ENCODE results near the gene KRT20. TPM values are rescaled to one million over a fixed set of nuclear protein-coding genes. Genes with fewer than 3 reads are reported as not detected.

KRT20 gene
- total and polyA plus RNA-seq, 2 of the 13 experiments (the other 11 are each of a cell fraction or from before 2014, with no cell fraction given) = 0.13 to 0.20 TPM

DNA sequence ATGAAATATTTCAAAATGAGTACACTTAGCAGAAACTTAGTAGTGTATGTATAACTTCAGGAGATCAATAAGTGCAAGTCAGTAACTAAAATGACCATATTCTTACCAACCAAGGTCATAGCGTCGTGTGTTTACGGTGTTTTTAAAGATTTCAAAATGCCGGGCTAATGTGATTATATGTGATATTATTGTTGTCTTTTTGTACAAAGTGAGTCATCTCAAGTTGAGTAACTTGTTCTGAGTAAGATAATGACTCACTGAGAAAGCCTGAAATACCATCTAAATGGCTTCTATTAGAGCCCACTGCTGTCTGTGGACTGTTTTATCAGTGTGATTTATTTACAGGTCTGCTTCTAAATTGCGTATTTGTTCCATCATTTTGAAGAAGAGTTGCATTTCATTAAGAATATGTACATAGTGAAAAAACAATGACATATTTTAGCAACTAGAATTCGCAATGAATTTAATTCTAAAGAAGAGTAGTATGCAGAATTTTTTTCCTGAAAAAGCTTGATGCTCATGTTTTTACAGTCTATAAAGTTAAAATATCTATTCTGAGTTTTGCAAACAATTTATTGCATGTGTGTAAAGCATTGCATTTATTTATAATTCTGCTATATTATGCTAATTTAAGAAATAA lies 30.7 kb downstream of the KRT20 start (continued):
- no peak for TF ChIP-seq GZF1 (CRISPR knock-in tag; IDR thresholded peaks at IDR 0.05)
- TF ChIP-seq ASH2L (IDR thresholded peaks at IDR 0.05; ENCODE audit: insufficient read length, low read depth, low read length) = no peak
- TF ChIP-seq ZMYM4 (CRISPR knock-in tag; IDR thresholded peaks at IDR 0.05) = no peak
- TF ChIP-seq EP300 (IDR thresholded peaks at IDR 0.05; ENCODE audit: low read depth in 2 of 2, low read length in 2 of 2) = peak in 1 of 2 experiments; percentile 66; a peak in 2 of 4 replicates
- TF ChIP-seq EP300 (CRISPR knock-in tag; IDR thresholded peaks at IDR 0.05; ENCODE audit: borderline replicate concordance) = no peak
- TF ChIP-seq ZBTB8A (CRISPR knock-in tag; IDR thresholded peaks at IDR 0.05; ENCODE audit: borderline replicate concordance, low read depth) = no peak
- TF ChIP-seq SOX5 (CRISPR knock-in tag; IDR thresholded peaks at IDR 0.05; ENCODE audit: borderline replicate concordance) = no peak
- TF ChIP-seq BRF2 (CRISPR knock-in tag; IDR thresholded peaks at IDR 0.05) = no peak
- TF ChIP-seq, protein P1, sequence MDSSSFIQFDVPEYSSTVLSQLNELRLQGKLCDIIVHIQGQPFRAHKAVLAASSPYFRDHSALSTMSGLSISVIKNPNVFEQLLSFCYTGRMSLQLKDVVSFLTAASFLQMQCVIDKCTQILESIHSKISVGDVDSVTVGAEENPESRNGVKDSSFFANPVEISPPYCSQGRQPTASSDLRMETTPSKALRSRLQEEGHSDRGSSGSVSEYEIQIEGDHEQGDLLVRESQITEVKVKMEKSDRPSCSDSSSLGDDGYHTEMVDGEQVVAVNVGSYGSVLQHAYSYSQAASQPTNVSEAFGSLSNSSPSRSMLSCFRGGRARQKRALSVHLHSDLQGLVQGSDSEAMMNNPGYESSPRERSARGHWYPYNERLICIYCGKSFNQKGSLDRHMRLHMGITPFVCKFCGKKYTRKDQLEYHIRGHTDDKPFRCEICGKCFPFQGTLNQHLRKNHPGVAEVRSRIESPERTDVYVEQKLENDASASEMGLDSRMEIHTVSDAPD (CRISPR knock-in tag; IDR thresholded peaks at IDR 0.05) = no peak
- no peak for TF ChIP-seq FOXP1 (IDR thresholded peaks at IDR 0.05)
- peak; percentile 59 for TF ChIP-seq FOXP1 (CRISPR knock-in tag; IDR thresholded peaks at IDR 0.05)
- no peak for TF ChIP-seq ELF4 (CRISPR knock-in tag; IDR thresholded peaks at IDR 0.05; ENCODE audit: borderline replicate concordance)
- no peak for TF ChIP-seq ZNF230 (CRISPR knock-in tag; IDR thresholded peaks at IDR 0.05)
- TF ChIP-seq MLLT10 (CRISPR knock-in tag; IDR thresholded peaks at IDR 0.05) = no peak
- TF ChIP-seq, protein P2, sequence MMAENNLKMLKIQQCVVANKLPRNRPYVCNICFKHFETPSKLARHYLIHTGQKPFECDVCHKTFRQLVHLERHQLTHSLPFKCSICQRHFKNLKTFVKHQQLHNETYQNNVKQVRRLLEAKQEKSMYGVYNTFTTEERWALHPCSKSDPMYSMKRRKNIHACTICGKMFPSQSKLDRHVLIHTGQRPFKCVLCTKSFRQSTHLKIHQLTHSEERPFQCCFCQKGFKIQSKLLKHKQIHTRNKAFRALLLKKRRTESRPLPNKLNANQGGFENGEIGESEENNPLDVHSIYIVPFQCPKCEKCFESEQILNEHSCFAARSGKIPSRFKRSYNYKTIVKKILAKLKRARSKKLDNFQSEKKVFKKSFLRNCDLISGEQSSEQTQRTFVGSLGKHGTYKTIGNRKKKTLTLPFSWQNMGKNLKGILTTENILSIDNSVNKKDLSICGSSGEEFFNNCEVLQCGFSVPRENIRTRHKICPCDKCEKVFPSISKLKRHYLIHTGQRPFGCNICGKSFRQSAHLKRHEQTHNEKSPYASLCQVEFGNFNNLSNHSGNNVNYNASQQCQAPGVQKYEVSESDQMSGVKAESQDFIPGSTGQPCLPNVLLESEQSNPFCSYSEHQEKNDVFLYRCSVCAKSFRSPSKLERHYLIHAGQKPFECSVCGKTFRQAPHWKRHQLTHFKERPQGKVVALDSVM (CRISPR knock-in tag; IDR thresholded peaks at IDR 0.05) = no peak
- TF ChIP-seq FOSL2 (CRISPR knock-in tag; IDR thresholded peaks at IDR 0.05) = peak; percentile 65; the same call in 1 of the 2 replicates
- TF ChIP-seq CREB1 (IDR thresholded peaks at IDR 0.05) = 0 out of 2 replicates have a peak, but pooled peaks have one; percentile 16
- peak; percentile 37; the same call in 1 of the 2 replicates for TF ChIP-seq CREB1 (CRISPR knock-in tag; IDR thresholded peaks at IDR 0.05)
- no peak for TF ChIP-seq U2AF1 (optimal IDR thresholded peaks at IDR 0.05; ENCODE audit: low read depth, low read length)
- no peak for TF ChIP-seq IKZF5 (CRISPR knock-in tag; IDR thresholded peaks at IDR 0.05)
- TF ChIP-seq ZNF792 (CRISPR knock-in tag; IDR thresholded peaks at IDR 0.05) = no peak
- no peak for TF ChIP-seq TRAFD1 (CRISPR knock-in tag; IDR thresholded peaks at IDR 0.05; ENCODE audit: borderline replicate concordance)
- no peak for TF ChIP-seq ZNF883 (CRISPR knock-in tag; IDR thresholded peaks at IDR 0.05; ENCODE audit: not compliant biosample characterization)
- no peak for TF ChIP-seq SALL1 (CRISPR knock-in tag; IDR thresholded peaks at IDR 0.05)
- TF ChIP-seq GABPB1 (CRISPR knock-in tag; IDR thresholded peaks at IDR 0.05) = no peak

Measured in HepG2 (cell line).